GM12801 (cell line): ENCODE data around the gene TIE1.

Source experiments
- CTCF ChIP-seq: IDR thresholded peaks from one replicate; pipeline ENCODE4 v1.5.1; 2011; ENCODE audit warnings: control low read depth; ENCODE audit not compliant: insufficient read length; ENCODE audit errors: extremely low read depth

The TIE1 gene

GRCh38 chr1:43354936-43355335, 54.2 kb downstream of the TIE1 start:
- TF ChIP-seq CTCF: no peak

- TF ChIP-seq CTCF: no peak
These were observed 56.5 kb downstream of the TIE1 start for GRCh38 chr1:43357251-43357650.

GRCh38 chr1:43358121-43358745, 57.5 kb downstream of the TIE1 start:
- TF ChIP-seq CTCF: no peak

- TF ChIP-seq CTCF: no peak
These were observed 58.2 kb downstream of the TIE1 start, which contains the start of gene CDC20 for GRCh38 chr1:43358746-43359693. TSS of gene CDC20 (plus strand) at chr1:43358981. CDS start at chr1:43359216, 235 bp downstream.

- no peak for TF ChIP-seq CTCF
These were observed 58.9 kb downstream of the TIE1 start for GRCh38 chr1:43359696-43360095.

- no peak for TF ChIP-seq CTCF
These were observed 59.8 kb downstream of the TIE1 start for GRCh38 chr1:43360616-43361015.

GRCh38 chr1:43363283-43363934, 62.6 kb downstream of the TIE1 start:
- no peak for TF ChIP-seq CTCF
